Measurements from ENCODE around the gene UBXN10. TPM values are rescaled to one million over a fixed set of nuclear protein-coding genes. Genes with fewer than 3 reads are reported as not detected.
A peak's percentile ranks its signal among the peaks of the same experiment; 100 is the strongest.
"Not testable (repeated sequence)": the region's sequence is repeated elsewhere in the genome, so short reads cannot be mapped to it uniquely, and the experiment has no call there.

The UBXN10 gene
- total and polyA plus RNA-seq, 2 donors (not counting 3 experiments of a cell fraction or from before 2014, with no cell fraction given) = not detected

DNA sequence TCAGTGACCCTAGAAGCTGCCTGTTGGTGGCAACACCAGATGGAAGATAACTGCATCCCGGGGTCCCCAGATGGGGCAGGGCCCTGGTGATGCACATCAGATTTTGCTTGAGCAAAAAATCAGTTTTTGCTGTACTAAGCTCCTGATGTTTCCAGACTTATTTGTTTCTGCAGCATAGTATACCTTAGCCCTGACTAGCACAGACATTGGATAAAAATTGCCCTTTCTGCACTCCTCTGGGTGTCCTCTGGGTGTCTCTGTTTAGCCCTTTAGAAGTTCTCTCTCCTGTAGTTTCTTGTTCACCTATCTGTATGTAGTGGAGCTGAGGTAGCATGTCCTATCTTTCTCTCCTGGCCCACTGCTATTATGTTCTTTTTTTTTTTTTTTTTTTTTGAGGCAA lies 30.7 kb downstream of the UBXN10 start:
- peak; percentile 21 for FAIRE-seq
- peak; percentile 20 for DNase-seq (ENCODE audit: low read depth, low spot score)
- Histone ChIP-seq H3K36me3 (ENCODE audit: control insufficient read depth in 2 of 2, extremely low read depth in 1 of 2, insufficient read depth in 2 of 2, low read length in 2 of 2) (no peaks in the 10 kb centered on the region), H3K9me1 (replicated peaks; ENCODE audit: control insufficient read depth, extremely low read depth, insufficient read depth, low read length) (no peaks in the 10 kb centered on the region), H3K9ac (replicated peaks; ENCODE audit: extremely low read depth, insufficient read depth, low read length) (no peak overlapping the region), H3K27ac (ENCODE audit: insufficient read depth, low read depth, low read length) (no peak overlapping the region), H3K4me1 (ENCODE audit: control insufficient read depth, extremely low read depth, insufficient read depth, low read length) (no peaks in the 10 kb centered on the region), H4K20me1 (replicated peaks; ENCODE audit: control insufficient read depth, extremely low read depth, insufficient read depth, low read length) (no peaks in the 10 kb centered on the region), H2AFZ (ENCODE audit: low read depth, low read length) (no peak overlapping the region), H3K4me2 (ENCODE audit: insufficient read depth, low read length) (no peak overlapping the region), H3K27me3 (ENCODE audit: control insufficient read depth in 2 of 2, insufficient read depth in 2 of 2, low read length in 2 of 2) (peaks cover 7 to 9% of the 10 kb centered on the region in 2 experiments), H3K79me2 (ENCODE audit: control insufficient read depth, insufficient read depth, low read length) (no peaks in the 10 kb centered on the region), H3K9me3 (replicated peaks; ENCODE audit: control insufficient read depth, insufficient read depth, low read length) (no peaks in the 10 kb centered on the region), H3K4me3 (replicated peaks in 1 of 3; ENCODE audit: insufficient read depth in 1 of 3, low read depth in 1 of 3, low read length in 3 of 3) (no peak overlapping the region)
- CTCF ChIA-PET = interaction anchor here (0.6 to 3.6 kb wide), 7 partner anchors 22 to 417 kb away, joined by 3 to 18 read pairs (median 3); partner anchors contain the start of gene CAMK2N1
- intact Hi-C loops (cut with micrococcal nuclease) = no loop called here
- POLR2A ChIA-PET = no interaction called here
- TF ChIP-seq POLR2AphosphoS5 (IDR thresholded peaks at IDR 0.05; ENCODE audit: insufficient read depth, low read depth, low read length) (no peak), MYC (IDR thresholded peaks at IDR 0.05; ENCODE audit: low read depth, low read length) (no peak), POLR2A (IDR thresholded peaks at IDR 0.05; ENCODE audit: low read depth, low read length) (no peak)
- TF ChIP-seq, protein P1, sequence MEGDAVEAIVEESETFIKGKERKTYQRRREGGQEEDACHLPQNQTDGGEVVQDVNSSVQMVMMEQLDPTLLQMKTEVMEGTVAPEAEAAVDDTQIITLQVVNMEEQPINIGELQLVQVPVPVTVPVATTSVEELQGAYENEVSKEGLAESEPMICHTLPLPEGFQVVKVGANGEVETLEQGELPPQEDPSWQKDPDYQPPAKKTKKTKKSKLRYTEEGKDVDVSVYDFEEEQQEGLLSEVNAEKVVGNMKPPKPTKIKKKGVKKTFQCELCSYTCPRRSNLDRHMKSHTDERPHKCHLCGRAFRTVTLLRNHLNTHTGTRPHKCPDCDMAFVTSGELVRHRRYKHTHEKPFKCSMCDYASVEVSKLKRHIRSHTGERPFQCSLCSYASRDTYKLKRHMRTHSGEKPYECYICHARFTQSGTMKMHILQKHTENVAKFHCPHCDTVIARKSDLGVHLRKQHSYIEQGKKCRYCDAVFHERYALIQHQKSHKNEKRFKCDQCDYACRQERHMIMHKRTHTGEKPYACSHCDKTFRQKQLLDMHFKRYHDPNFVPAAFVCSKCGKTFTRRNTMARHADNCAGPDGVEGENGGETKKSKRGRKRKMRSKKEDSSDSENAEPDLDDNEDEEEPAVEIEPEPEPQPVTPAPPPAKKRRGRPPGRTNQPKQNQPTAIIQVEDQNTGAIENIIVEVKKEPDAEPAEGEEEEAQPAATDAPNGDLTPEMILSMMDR (IDR thresholded peaks at IDR 0.05; ENCODE audit: extremely low read depth in 1 of 2, insufficient read depth in 1 of 2, low read depth in 1 of 2, low read length in 2 of 2) = peak; percentile 19 to 22
- dilution Hi-C loops (cut with MboI; ENCODE audit: extremely low pct_ligation_motif_present, low sequenced_read_pairs) = no loop called here
- no TSS peak for BruUV-seq (replicated peaks)

GRCh38 chr1:20219053-20219452 lies 33.2 kb downstream of the UBXN10 start:
- H3K79me2 ChIP-seq (ENCODE audit: control insufficient read depth, insufficient read depth, low read length); dilution Hi-C loops (cut with MboI; ENCODE audit: extremely low pct_ligation_motif_present, low sequenced_read_pairs); BruUV-seq (replicated peaks); DNase-seq (ENCODE audit: low read depth, low spot score); H3K27ac ChIP-seq (ENCODE audit: insufficient read depth, low read depth, low read length); H3K36me3 ChIP-seq (ENCODE audit: control insufficient read depth in 2 of 2, extremely low read depth in 1 of 2, insufficient read depth in 2 of 2, low read length in 2 of 2); H4K20me1 ChIP-seq (replicated peaks; ENCODE audit: control insufficient read depth, extremely low read depth, insufficient read depth, low read length); H3K9ac ChIP-seq (replicated peaks; ENCODE audit: extremely low read depth, insufficient read depth, low read length); H3K4me3 ChIP-seq (replicated peaks in 1 of 3; ENCODE audit: insufficient read depth in 1 of 3, low read depth in 1 of 3, low read length in 3 of 3); H2AFZ ChIP-seq (ENCODE audit: low read depth, low read length); H3K9me1 ChIP-seq (replicated peaks; ENCODE audit: control insufficient read depth, extremely low read depth, insufficient read depth, low read length); POLR2A ChIA-PET; H3K4me1 ChIP-seq (ENCODE audit: control insufficient read depth, extremely low read depth, insufficient read depth, low read length); intact Hi-C loops (cut with micrococcal nuclease); H3K4me2 ChIP-seq (ENCODE audit: insufficient read depth, low read length); H3K27me3 ChIP-seq (ENCODE audit: control insufficient read depth in 2 of 2, insufficient read depth in 2 of 2, low read length in 2 of 2); H3K9me3 ChIP-seq (replicated peaks; ENCODE audit: control insufficient read depth, insufficient read depth, low read length); FAIRE-seq: not testable (repeated sequence)
- CTCF ChIA-PET = interaction anchor here (0.9 to 1.9 kb wide), 2 partner anchors 8 to 11 kb away, joined by 3 to 7 read pairs; no protein-coding TSS in a partner anchor

All from endothelial cell of umbilical vein (primary cell).